DND-41 (cell line): ENCODE measurements around the gene PLEKHD1.

Experiments used
- ATAC-seq: fragments of 200-7000 bp; cut with Tn5 transposase; 3 replicates; pipeline ENCODE4 v1.9.1; 2021; ENCODE audit warnings: low read depth; ENCODE audit not compliant: insufficient read depth
- DNase-seq: peaks from one replicate; pipeline ENCODE4 v3.0.0-alpha.2; 2020
- H2AFZ ChIP-seq: 2 replicates; pipeline ENCODE4 v1.6.0; 2012; ENCODE audit warnings: low read depth, low read length
- H3K27ac ChIP-seq: 2 replicates; pipeline ENCODE4 v1.5.1; 2012; ENCODE audit warnings: low read length, inconsistent platforms
- H3K27me3 ChIP-seq: fragments of 200-600 bp; sonication (generic); 2 replicates; pipeline ENCODE4 v1.6.0; 2012; ENCODE audit warnings: low read length, mild to moderate bottlenecking, inconsistent platforms; ENCODE audit not compliant: insufficient read depth, poor library complexity
- H3K36me3 ChIP-seq: 2 replicates; pipeline ENCODE4 v1.5.1; 2012; ENCODE audit warnings: low read length, inconsistent platforms; ENCODE audit not compliant: insufficient read depth
- H3K4me1 ChIP-seq: 2 replicates; pipeline ENCODE4 v1.5.1; 2012; ENCODE audit warnings: mild to moderate bottlenecking, low read length; ENCODE audit not compliant: insufficient read depth
- H3K4me2 ChIP-seq: 2 replicates; pipeline ENCODE4 v1.6.0; 2012; ENCODE audit warnings: mild to moderate bottlenecking, moderate library complexity, low read length, inconsistent platforms; ENCODE audit not compliant: insufficient read depth
- H3K4me3 ChIP-seq, 2 experiments: fragments of 200-600 bp in 1 of 2; shearing (Covaris generic) in 1 of 2; 2 replicates each; pipeline ENCODE4 v1.5.1; 2012 to 2016; ENCODE audit warnings: inconsistent platforms in 2 of 2, low read length in 2 of 2, mild to moderate bottlenecking in 2 of 2, low read depth in 1 of 2, moderate library complexity in 1 of 2
- H3K79me2 ChIP-seq: 2 replicates; pipeline ENCODE4 v1.6.0; 2012; ENCODE audit warnings: low read length, inconsistent platforms; ENCODE audit not compliant: insufficient read depth
- H3K9ac ChIP-seq: 2 replicates; pipeline ENCODE4 v1.6.0; 2012; ENCODE audit warnings: low read depth, mild to moderate bottlenecking, inconsistent platforms, low read length, moderate library complexity
- H3K9me3 ChIP-seq: 2 replicates; pipeline ENCODE4 v1.5.1; 2012; ENCODE audit warnings: low read length, moderate library complexity, mild to moderate bottlenecking, inconsistent platforms; ENCODE audit not compliant: insufficient read depth, severe bottlenecking
- H4K20me1 ChIP-seq: 2 replicates; pipeline ENCODE4 v1.6.0; 2012; ENCODE audit warnings: low read length; ENCODE audit not compliant: insufficient read depth
- EZH2 ChIP-seq: IDR thresholded peaks from 3 replicates; pipeline ENCODE4 v1.6.1; 2012; ENCODE audit warnings: borderline replicate concordance, low read depth, mild to moderate bottlenecking, moderate library complexity, low read length, inconsistent platforms; ENCODE audit not compliant: severe bottlenecking
- TF ChIP-seq, protein P1 (sequence below): IDR thresholded peaks from 2 replicates; pipeline ENCODE4 v1.5.1; 2012; ENCODE audit warnings: borderline replicate concordance, low read length, moderate library complexity, mild to moderate bottlenecking; ENCODE audit not compliant: poor library complexity, severe bottlenecking; ENCODE audit errors: extremely low read depth

PLEKHD1 gene

DNA sequence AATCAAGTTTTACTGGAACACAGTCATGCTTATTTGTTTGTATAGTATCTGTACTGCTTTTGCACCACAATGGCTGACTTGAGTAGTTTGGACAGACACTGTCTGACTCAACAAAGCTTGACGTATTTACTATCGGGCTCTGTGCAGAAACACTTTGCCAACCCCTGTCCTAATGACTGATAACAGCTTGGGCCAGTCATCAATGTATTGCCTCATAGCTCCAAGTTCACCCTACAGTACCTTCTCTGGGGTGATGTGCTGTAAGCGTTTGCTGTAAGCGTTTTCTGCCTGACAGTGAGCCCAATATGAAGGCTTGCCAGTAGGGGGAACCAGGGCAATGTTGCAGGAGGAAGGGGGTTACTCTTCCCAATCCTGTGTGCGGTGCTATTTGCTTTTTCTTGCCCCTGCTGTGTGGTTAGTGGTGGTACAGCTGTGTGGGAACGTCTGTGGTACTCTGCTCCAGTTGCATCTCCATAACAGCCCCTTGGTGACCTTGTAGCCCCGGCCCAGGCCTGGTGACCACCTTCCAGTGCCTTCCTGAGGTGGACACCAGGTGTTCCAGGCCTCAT is 95.6 kb downstream of the PLEKHD1 start:
- peak; percentile 67 for ATAC-seq
- no peak overlapping the region for H3K9ac ChIP-seq
- no peak overlapping the region for H3K4me2 ChIP-seq
- no peaks in the 10 kb centered on the region for H3K79me2 ChIP-seq
- no peaks in the 10 kb centered on the region for H3K9me3 ChIP-seq
- no peak for TF ChIP-seq EZH2
- TF ChIP-seq, protein P1, sequence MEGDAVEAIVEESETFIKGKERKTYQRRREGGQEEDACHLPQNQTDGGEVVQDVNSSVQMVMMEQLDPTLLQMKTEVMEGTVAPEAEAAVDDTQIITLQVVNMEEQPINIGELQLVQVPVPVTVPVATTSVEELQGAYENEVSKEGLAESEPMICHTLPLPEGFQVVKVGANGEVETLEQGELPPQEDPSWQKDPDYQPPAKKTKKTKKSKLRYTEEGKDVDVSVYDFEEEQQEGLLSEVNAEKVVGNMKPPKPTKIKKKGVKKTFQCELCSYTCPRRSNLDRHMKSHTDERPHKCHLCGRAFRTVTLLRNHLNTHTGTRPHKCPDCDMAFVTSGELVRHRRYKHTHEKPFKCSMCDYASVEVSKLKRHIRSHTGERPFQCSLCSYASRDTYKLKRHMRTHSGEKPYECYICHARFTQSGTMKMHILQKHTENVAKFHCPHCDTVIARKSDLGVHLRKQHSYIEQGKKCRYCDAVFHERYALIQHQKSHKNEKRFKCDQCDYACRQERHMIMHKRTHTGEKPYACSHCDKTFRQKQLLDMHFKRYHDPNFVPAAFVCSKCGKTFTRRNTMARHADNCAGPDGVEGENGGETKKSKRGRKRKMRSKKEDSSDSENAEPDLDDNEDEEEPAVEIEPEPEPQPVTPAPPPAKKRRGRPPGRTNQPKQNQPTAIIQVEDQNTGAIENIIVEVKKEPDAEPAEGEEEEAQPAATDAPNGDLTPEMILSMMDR = peak; percentile 60
- H3K4me1 ChIP-seq = no peaks in the 10 kb centered on the region
- H3K27ac ChIP-seq = no peak overlapping the region
- H3K36me3 ChIP-seq = no peaks in the 10 kb centered on the region
- H3K27me3 ChIP-seq = no peaks in the 10 kb centered on the region
- peak; percentile 28 for DNase-seq
- no peak overlapping the region for H3K4me3 ChIP-seq
- no peak overlapping the region for H2AFZ ChIP-seq
- H4K20me1 ChIP-seq = no peaks in the 10 kb centered on the region
